ENCODE data around the gene BEST1. TPM values are rescaled to one million over a fixed set of nuclear protein-coding genes. Genes with fewer than 3 reads are reported as not detected.

The BEST1 gene
- total and polyA plus RNA-seq, 2 of the 13 experiments (the other 11 are each of a cell fraction or from before 2014, with no cell fraction given), result 0.09 to 0.65 TPM

- TF ChIP-seq GFI1 (CRISPR knock-in tag; IDR thresholded peaks at IDR 0.05; ENCODE audit: borderline replicate concordance) (peak; percentile 92), BHLHE40 (IDR thresholded peaks at IDR 0.05; ENCODE audit: low read length) (peak; percentile 34; the same call in 1 of the 2 replicates), ZNF451 (CRISPR knock-in tag; IDR thresholded peaks at IDR 0.05) (no peak), RBM39 (IDR thresholded peaks at IDR 0.05; ENCODE audit: low read depth, low read length, poor library complexity, severe bottlenecking) (no peak), ADNP (CRISPR knock-in tag; IDR thresholded peaks at IDR 0.05) (no peak), PAX8 (CRISPR knock-in tag; IDR thresholded peaks at IDR 0.05; ENCODE audit: borderline replicate concordance) (no peak), HDAC1 (CRISPR knock-in tag; IDR thresholded peaks at IDR 0.05) (peak; percentile 91), CEBPB (IDR thresholded peaks at IDR 0.05; ENCODE audit: borderline replicate concordance, low read depth, low read length) (no peak), SYNCRIP (IDR thresholded peaks at IDR 0.05; ENCODE audit: insufficient read depth, low read depth, low read length) (no peak), ZMAT5 (CRISPR knock-in tag; IDR thresholded peaks at IDR 0.05; ENCODE audit: borderline replicate concordance, low read depth) (no peak), ONECUT2 (CRISPR knock-in tag; IDR thresholded peaks at IDR 0.05) (no peak), ATF5 (CRISPR knock-in tag; IDR thresholded peaks at IDR 0.05; ENCODE audit: low read depth) (no peak), HNF1B (CRISPR knock-in tag; IDR thresholded peaks at IDR 0.05) (peak; percentile 90), MYC (CRISPR knock-in tag; IDR thresholded peaks at IDR 0.05; ENCODE audit: borderline replicate concordance) (peak; percentile 71; the same call in 1 of the 2 replicates), MATR3 (CRISPR knock-in tag; IDR thresholded peaks at IDR 0.05) (no peak), HNRNPLL (IDR thresholded peaks at IDR 0.05; ENCODE audit: low read depth, low read length, poor library complexity, severe bottlenecking) (peak; percentile 28), ATF1 (CRISPR knock-in tag; IDR thresholded peaks at IDR 0.05) (no peak), FOSL1 (CRISPR knock-in tag; IDR thresholded peaks at IDR 0.05; ENCODE audit: borderline replicate concordance) (no peak), CSRNP2 (CRISPR knock-in tag; conservative IDR thresholded peaks at IDR 0.05; ENCODE audit: low read depth) (no peak), SUZ12 (IDR thresholded peaks at IDR 0.05; ENCODE audit: low read depth, low read length) (no peak)
- TF ChIP-seq, protein P1, sequence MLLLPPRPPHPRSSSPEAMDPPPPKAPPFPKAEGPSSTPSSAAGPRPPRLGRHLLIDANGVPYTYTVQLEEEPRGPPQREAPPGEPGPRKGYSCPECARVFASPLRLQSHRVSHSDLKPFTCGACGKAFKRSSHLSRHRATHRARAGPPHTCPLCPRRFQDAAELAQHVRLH (CRISPR knock-in tag; IDR thresholded peaks at IDR 0.05; ENCODE audit: borderline replicate concordance, low read depth), result peak; percentile 12; the same call in 1 of the 2 replicates
- TF ChIP-seq, protein P2, sequence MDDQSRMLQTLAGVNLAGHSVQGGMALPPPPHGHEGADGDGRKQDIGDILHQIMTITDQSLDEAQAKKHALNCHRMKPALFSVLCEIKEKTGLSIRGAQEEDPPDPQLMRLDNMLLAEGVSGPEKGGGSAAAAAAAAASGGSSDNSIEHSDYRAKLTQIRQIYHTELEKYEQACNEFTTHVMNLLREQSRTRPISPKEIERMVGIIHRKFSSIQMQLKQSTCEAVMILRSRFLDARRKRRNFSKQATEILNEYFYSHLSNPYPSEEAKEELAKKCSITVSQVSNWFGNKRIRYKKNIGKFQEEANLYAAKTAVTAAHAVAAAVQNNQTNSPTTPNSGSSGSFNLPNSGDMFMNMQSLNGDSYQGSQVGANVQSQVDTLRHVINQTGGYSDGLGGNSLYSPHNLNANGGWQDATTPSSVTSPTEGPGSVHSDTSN (CRISPR knock-in tag; IDR thresholded peaks at IDR 0.05; ENCODE audit: borderline replicate concordance), result no peak
Observed at GRCh38 chr11:61923166-61924063, 26.7 kb upstream of the BEST1 start (continued).
